Retina (tissue), 1 donor: ENCODE data around the gene STX18.
A peak's percentile ranks its signal among the peaks of the same experiment; 100 is the strongest.
"Not testable (repeated sequence)": the region's sequence is repeated elsewhere in the genome, so short reads cannot be mapped to it uniquely, and the experiment has no call there.

Experiments used
- DNase-seq: peaks from one replicate; pipeline ENCODE4 v3.0.0-alpha.2; 2016

The STX18 gene

DNA sequence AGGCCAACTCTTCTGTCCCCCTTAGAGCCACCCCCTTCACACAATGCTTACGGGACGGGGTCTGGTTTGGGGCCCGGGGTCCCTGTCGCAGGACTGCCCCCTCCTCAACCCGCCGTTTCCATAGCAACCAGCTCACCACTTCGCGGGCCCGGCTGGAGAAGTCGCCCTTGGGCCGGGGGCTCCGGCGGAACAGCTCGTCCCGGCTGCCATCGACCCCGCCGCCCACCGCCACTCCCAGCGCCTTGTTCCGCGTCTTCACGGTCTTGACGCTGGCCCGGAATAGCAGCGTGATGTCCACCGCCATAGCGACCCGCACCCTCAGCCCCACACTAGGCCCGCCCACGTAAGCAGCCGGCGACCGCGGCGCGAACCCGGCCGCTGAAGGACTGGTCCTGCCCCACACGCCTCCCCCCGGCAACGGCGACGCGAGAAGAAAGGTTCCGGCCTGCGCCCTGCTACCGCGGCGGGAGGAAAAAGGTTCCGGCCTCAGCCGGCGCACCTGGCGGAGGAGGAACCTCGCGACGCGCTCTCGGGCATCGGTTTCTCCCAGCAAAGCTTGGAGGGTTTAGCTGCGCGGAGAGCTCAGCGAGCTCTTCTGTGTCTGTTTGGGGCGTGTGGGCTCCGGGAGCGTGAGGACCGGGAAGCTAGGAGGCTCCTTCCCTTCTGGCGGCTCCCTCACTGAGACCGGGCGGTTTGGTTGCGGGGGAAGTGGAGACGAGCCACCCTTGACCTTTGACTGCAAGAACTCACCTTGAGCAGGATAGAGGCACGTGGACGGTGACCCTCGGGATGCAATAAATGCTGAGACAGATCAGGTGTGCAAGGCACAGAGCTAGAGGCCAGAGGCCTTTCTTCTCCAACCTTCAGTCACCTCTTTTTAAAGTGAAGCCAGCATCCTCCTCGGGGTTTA lies at the start of gene STX18:
Gene STX18 (minus strand): TSS at position 388 of the 910 bp plus-strand sequence. CDS start 84 bp downstream, at position 304.
- DNase-seq, result peak; percentile 97

DNA sequence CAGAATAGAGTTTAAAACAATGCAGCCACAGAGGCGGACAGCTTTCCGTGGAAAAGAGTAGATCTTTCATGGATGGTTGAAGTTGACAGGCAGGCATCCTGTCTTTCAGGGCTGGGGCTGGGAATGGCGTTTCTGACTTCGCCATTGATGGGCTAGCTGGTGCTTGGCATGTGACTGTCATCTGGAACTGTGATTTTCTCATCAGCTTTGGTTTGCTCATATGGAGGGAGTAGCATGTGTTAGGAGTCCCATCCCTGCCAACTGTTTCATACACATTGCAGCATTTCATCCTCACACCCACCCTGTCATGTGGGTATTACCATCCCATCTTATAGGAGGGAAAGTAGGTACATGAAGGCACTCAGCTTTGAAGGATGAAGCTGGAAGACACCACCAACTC lies 49.2 kb upstream of the STX18 start:
- DNase-seq, result peak; percentile 9

DNA sequence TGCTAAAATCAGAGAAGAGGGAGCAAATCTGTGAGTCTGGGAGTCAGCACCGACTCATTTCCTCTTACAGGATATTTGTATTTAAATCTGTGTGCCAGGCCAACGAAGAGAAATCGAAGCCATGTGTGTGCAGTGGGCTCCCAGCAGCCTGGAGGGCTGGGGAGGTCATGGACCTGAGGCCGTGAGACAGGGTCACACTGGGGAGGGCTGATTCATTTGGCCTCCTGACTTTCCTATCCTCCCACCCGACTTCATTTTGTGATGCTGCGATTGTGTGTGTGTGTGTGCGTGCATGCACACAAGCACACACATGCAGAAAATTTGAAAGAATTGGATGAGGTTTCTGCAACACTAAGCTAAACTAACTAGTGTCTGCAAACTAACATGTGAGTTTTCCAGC lies 48.7 kb upstream of the STX18 start:
- DNase-seq, result no peak

DNA sequence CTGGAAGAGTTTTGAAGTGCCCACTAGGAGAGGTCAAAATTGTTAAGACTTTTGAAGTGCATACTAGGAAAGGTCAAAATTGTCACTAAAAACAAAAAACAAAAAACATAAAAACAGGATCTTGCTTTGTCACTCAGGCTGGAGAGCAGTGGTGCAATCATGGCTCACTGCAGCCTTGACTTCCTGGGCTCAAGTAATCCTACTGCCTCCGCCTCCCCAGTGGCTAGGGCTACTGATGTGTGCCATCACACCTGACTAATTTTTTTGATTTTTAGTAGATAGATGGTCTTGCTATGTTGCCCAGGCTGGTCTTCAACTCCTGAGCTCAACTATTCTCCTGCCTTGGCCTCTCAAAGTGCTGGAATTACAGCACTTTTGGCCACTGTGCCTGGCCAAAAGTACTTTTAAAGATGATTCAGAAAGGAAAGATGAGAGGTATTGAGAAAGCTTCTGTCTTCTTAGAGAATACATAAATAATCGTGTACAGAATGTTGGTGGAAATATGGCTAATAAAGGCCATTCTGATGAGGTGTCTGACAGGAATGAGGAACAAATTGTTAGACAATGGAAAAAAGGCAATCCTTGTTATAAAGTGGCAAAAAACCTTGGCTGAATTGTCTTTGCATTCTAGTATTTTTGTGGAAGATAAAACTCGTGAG lies 43.3 kb upstream of the STX18 start:
- DNase-seq, result no peak

DNA sequence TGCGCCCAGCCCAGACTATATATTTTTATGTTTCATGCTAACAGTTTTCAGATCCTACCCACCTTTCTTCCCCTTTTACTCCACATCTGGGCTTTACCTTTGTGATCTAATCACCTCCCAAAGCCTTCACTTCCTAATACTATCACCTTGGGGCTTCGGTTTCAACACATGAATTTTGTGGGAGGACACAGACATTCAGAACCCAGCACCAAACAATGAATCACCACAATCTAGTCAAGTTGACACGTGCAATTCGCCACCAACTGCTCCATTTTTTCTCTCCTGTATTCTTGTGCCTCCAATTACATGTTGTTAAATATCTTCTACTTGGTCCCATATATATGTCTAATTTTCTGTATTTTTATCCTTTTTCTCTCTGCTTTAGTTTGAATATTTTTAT lies 41.8 kb upstream of the STX18 start:
- no peak for DNase-seq

DNA sequence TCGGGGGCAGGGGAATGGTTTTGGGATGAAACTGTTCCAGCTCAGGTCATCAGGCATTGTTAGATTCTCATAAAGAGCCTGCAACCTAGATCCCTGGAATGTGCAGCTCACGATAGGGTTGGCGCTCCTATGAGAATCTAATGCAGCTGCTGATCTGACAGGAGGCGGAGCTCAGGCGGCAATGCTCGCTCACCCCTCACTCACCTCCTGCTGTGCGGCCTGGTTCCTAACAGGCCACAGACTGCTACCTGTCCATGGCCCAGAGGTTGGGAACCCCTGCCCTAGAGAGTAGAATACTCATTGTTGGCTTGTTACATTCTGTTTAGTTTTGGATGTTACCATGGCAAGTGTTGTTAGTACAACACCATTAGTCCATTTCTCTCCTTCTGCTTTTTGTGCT lies 40.8 kb upstream of the STX18 start:
- DNase-seq, result peak; percentile 36

DNA sequence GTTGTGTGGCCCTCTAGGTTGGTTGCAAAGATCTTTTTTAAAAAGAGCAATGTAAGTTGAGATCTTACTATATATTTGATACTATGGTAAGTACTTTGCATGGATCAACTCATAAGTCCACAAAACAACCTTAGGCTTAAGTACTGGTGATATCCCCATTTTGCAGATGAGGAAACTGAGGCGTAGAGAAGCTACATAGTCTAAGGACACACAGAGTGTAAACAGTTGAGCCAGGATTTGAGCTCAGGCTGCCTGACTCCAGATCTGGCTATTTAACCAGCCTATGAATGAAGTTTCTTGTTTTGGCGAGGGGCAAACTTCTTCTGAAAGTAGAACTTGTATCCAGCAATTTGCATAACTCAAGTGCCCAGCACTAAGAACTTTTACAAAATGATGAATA lies 38.6 kb upstream of the STX18 start:
- DNase-seq, result no peak

DNA sequence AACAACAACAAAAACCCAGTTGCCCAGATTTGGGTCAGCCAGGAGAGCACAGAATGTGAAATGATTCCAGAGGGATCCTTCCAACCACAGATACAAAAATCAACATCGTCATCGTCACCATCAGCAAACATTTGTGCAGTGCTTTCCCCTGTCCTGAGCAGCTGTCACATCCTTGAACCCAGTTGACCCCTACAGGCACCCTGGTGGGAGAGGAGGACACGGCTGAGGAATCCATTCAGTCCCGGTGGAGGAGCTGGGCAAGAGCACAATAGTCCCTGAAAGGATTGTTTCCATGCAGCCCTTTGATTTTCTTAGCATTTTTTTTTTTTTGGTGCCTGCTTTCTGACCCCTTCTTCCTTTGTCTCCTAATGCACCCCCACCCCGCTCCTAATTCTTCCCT lies 37.1 kb upstream of the STX18 start:
- peak; percentile 59 for DNase-seq

DNA sequence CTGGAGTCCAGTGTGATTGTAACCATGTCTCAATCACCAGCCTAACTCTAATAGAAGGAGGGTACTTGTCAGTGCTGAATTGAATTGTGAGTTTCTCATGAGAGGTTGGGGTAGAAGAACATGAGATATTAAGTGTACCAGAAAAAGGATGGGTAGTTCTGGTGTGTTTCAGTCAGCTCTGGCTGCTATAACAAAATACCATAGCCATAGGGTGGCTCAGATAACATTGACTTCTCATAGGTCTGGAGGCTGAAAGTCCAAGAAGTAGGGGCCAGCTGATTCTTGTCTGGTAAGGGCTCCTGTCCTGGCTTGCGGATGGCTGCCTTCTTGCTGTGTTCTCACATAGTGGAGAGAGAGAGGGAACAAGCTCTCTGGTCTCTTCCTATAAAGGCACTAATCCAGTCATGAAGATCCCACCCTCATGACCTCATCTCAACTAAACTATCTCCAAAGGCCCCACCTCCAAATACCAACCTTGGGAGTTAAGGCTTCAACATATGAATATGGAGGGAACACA lies 35.6 kb upstream of the STX18 start:
- no peak for DNase-seq

DNA sequence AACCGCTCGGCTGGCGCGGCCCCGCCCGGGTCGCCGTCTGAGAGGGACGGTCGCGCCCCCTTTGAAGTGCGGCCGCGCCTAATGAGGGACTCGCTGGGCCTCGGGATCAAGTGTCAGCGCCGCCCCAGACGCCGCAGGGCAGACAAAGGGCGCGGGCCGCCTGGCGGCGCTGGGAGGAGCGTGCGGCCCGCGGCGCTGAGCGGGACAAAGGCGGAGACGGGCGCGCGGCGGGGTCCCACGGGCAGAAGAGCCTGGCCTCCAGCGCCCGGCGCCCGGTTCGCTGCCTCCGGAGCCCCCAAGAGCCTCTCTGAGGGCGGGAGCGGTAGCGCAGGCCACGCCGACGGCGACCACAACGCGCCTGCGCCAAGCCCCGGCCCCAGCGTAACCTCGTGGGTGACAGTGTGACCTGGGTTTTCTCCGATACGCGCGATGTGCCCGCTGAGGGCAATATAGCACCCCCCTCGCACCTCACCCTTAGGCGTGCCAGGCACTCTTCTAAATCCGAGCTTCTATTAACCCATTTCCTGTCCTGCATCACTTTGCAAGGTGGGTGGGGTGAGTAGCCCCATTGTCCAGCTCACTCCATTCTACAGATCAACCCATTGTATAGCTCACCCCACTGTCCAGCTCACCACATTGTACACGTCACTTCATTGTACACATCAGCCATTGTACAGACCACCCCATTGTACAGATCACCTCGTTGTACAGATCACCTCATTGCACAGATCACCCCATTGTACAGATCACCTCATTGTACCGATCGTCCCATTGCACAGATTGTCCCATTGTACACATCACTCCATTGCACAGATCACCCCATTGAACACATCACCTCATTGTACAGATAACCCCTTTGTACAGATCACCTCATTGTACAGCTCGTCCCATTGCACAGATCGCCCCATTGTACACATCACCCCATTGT lies 33.7 kb upstream of the STX18 start:
- DNase-seq, result peak; percentile 92

DNA sequence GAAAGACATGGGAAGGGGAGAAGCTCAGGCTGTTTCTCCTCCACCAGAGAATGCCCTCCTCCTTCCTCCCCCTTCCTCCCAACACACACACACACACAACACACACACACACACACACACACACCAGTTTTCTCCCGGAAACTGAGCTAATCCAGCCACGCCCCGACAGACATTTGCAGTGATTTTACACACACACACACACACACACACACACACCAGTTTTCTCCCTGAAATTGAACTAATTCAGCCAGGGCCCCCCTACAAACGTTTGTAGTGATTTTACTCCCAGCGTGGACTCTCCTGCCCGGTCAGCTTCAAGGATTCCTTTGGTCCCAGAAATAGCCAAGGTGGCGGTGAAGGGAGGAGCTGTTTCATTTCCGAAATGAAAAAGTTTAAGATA lies 32.9 kb upstream of the STX18 start:
- DNase-seq, result no peak

DNA sequence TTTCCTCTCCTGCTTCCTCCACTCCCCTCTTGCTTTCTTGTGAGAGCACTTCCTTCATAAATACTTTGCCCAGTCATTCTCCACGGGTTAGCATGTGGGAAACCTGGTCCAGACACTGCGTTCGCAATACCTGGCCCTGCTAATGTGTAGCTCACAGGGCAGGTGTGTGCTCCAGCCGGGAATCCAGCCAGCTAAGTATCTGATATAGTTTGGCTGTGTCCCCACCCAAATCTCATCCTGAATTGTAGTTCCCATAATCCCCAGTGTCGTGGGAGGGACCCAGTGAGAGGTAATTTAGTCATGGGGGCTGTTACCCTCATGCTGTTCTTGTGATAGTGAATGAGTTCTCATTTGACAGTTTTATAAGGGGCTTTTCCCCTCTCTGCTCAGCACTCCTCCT lies 32.2 kb upstream of the STX18 start:
- no peak for DNase-seq

DNA sequence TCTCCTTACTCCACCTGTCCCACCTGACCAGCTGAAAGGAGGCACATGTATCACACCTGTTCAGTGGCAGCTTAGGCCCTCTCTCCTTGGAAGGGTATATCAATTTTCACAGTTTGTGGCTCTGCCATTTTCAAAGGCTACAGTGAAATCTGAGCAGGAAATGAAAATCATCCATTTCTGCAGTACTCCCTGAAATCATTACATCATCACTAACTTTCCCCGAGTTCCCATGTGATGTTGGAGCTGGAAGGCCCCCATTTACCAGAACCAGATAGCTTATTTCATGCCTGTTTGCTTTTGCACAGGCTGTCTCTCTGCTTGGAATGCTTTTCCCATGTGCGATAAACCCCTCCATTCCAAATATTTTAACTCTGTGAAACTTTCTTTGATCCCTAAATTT lies 31.0 kb upstream of the STX18 start:
- no peak for DNase-seq

DNA sequence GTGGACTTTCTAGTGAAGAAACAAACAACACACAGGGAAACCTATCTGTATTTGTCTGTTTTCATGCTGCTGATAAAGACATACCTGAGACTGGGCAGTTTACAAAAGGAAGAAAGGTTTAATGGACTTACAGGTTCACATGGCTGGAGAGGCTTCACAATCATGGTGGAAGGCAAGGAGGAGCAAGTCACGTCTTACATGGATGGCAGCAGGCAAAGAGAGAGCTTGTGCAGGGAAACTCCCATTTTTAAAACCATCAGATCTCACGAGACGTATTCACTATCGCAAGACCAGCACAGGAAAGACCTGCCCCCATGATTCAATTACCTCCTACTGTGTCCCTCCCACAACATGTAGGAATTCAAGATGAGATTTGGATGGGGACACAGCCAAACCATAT lies 28.0 kb upstream of the STX18 start:
- not testable (repeated sequence) for DNase-seq

DNA sequence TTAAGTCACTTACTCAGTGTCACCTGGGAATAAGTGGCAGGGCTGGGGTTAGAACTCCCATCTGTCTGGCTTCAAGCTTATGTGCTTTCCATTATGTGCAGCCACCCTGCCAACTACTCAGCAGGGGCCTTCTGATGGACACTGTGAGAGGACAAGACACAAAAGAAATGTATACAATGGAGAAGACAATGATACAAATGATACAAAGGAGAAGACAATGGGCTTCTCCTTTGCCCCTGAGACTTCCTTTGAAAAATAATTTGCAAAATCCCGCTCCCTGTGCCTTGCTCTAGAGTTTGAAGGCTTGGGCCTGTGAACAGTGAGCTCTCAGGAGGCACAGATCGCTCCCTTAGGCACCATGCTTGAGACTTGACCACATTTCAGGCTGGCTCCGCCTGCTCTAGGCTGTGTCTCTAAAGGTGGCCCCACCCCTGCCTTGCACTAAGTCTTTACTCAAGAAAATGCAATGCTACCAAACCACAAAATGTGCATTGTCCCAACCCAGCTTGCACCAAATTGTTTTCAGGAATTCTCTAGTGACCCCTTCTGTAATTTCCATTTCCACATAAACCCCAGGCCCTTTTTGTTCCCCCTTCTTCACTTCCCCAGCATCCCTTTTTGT lies 27.1 kb upstream of the STX18 start:
- DNase-seq, result peak; percentile 35

DNA sequence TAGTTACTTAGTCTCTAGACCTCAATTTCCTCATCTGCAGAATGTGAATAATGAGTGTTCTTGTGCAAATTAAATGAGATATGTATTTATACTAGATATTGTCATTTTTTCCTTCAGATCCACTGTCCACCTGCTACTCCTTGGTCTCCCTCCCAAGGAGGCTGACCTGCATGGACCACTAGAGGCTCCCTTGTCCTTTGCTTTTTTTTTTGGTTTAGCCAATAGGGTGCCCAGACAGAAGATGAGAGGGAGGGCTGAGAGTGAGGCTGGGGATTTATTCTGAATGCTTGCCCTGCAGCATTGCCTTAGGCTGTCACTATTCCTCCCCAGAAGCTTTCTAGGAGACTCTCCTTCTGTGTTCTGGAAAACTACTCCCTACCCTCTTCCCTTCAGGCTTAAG lies 24.5 kb upstream of the STX18 start:
- not testable (repeated sequence) for DNase-seq

DNA sequence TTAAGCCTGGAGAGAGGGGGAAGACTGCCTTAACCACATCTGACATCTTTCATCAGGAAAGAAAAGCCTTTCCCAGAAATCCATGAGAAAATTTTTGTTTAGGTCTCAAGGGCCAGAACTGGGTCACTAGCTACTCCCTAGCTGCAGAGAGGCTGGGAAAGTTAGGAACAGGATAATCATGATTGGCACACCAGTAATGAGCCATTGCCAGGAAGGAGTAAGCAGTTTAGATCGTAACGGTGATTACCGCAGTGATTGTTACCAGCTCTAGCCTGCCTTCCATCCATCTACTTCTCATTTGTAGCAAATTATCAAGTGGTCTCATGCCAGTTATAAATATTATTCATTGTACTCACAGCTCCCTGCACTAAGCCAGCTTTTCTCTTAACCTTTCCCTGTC lies 22.7 kb upstream of the STX18 start:
- DNase-seq, result peak; percentile 7

DNA sequence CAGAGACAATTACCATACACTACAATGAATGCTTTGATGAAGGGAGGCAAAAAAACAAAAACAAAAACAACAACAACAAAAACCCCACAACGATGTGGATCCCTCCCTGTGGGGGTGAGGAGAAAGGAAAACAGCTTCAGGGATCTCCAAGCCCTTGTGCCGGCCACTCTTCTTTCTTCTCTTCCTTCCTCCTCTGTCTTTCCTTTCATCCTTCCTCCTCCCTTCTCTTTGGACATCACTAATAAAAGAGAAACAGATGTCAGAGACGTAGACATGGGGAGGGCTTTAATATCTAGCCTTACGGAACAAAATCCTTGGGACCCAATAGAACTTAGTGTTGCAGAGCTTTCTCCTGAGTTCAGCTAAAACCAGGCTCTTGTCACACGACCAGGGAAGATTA lies 18.8 kb upstream of the STX18 start:
- DNase-seq, result no peak

DNA sequence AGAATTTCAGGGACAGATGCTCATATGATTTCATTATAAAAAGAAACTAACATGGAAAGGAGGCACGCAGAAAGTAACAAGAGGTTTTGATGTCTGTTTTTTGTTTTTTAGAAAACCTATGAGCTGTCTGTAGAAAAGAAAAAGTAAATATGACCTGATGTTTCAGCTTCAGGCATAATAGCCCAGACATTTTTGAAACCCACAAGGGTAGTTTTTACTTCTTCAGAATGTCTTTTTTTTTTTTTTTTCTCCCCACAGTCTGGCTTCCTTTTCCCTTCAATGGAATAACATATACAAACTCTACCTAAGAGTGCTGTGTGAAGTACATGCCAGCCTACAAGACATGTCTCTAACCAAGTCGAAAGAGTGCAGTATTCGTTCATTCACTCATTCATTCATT lies 18.3 kb upstream of the STX18 start:
- DNase-seq, result no peak

DNA sequence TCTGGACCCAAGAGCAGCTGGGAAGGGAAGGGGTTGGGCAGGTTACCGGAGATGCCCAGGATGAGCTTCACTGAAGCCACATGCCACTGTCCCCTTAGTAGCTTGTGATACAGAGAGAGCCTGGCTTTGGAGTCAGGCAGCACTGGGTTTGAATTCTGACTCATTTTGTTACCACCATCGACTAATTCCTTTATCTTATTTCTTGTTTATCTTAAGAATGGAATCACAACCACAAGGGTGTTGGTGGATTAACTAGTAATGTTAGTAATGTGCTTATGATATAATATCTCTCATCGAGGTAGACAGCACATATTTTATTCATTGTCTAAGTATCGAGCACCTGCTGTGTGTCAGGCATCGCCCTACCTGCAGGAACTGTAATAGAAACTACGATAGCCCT lies 17.7 kb upstream of the STX18 start:
- DNase-seq, result no peak

DNA sequence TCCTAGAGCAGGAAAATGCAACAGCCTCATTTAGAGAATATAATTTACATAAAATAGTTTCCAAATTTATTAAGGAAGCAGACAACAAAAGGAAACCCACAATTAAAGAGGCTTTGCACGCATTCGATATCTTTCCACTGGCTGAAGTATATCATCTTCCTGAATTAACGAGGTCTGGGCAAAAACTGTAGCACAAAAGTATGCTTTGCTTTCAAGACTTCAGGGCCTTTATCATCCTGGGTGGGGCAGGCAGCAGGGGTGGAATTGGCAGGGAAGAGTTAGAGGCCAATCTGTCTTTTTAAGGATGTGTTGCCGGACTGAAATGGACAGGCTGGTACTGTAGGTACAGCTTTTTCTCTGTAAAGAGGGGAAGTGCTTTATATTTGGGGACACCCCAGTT lies 17.0 kb upstream of the STX18 start:
- no peak for DNase-seq

DNA sequence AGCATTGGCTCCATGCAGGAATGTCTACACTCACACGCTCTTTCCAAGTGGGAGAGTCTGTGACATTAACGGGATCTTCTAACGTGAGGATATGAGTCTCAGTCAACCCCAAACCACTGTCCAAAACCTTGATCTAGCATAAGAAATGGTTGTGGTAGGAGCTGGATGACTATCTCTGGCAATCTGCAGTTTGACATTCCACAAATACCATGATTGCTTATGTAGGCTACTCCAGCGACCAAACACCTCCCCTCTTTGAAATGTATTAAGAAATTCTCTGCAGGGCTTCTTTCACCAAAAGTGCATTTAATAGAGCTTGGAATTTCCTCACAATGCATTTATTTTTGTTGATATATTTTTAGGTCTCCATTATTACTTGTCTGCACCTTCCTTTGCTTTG lies 14.1 kb upstream of the STX18 start:
- no peak for DNase-seq

DNA sequence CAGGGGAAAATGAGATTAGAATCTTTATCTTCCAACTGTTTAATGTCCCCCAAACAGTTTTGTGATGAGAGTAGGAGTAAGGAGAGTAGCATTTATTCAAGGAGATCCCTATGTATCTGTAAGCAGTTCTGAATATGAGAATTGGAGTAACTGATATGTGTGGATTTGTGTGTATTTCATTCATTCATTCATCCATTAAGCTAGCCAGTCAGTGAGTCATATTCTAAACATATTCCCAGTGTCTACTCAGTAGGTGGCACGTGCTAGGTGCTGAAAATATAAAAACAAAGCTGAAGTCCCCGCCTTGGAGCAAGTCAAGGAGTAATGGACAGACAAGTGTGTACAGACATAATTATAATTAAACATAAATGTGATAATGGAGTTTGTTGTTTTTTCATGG lies 12.4 kb upstream of the STX18 start:
- DNase-seq, result no peak
